Erythroblast (primary cell): ENCODE data around the gene FOXP1.

Experiments
- GATA1 ChIP-seq: IDR thresholded peaks from 2 replicates; pipeline ENCODE4 v1.6.1; 2011; ENCODE audit warnings: low read depth, mild to moderate bottlenecking, control low read depth, low read length, moderate library complexity
- POLR2A ChIP-seq: IDR thresholded peaks from 2 replicates; pipeline ENCODE4 v1.6.1; 2011; ENCODE audit warnings: mild to moderate bottlenecking, low read length

- no peak for TF ChIP-seq POLR2A
- TF ChIP-seq GATA1 = no peak
Measured at GRCh38 chr3:71131375-71132314, 451.9 kb downstream of the FOXP1 start.
